GM20000 (cell line): ENCODE data around the gene KCNIP4.

Experiments used
- DNase-seq: peaks from one replicate; pipeline ENCODE4 v3.0.0; 2012; ENCODE audit warnings: low spot score
- TF ChIP-seq, protein P1 (sequence below): IDR thresholded peaks from 2 replicates; pipeline ENCODE4 v1.5.1; 2012; ENCODE audit warnings: mild to moderate bottlenecking, control low read depth; ENCODE audit errors: extremely low read depth, missing control alignments

KCNIP4 gene

DNA sequence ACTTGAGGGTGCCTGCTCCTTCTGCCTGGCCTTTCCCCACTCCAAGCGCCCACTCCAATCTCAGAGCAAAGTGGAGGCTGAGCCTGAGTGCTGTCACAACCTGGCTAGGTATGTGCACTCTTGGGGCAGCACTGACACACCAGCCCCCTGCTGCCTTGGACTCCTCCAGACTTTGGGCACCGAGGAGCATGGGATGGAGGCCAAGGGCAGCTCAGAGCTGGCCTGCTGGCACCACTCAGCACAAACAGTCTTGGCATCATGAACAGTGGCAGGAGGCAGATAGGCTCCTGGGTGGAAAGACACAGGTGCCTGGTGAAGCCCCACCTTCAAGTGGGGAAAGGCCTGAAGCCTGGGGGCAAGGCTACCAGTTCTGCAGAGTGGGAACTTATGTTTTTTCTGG lies 91.8 kb downstream of the KCNIP4 start:
- no peak for DNase-seq
- TF ChIP-seq, protein P1, sequence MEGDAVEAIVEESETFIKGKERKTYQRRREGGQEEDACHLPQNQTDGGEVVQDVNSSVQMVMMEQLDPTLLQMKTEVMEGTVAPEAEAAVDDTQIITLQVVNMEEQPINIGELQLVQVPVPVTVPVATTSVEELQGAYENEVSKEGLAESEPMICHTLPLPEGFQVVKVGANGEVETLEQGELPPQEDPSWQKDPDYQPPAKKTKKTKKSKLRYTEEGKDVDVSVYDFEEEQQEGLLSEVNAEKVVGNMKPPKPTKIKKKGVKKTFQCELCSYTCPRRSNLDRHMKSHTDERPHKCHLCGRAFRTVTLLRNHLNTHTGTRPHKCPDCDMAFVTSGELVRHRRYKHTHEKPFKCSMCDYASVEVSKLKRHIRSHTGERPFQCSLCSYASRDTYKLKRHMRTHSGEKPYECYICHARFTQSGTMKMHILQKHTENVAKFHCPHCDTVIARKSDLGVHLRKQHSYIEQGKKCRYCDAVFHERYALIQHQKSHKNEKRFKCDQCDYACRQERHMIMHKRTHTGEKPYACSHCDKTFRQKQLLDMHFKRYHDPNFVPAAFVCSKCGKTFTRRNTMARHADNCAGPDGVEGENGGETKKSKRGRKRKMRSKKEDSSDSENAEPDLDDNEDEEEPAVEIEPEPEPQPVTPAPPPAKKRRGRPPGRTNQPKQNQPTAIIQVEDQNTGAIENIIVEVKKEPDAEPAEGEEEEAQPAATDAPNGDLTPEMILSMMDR: no peak

DNA sequence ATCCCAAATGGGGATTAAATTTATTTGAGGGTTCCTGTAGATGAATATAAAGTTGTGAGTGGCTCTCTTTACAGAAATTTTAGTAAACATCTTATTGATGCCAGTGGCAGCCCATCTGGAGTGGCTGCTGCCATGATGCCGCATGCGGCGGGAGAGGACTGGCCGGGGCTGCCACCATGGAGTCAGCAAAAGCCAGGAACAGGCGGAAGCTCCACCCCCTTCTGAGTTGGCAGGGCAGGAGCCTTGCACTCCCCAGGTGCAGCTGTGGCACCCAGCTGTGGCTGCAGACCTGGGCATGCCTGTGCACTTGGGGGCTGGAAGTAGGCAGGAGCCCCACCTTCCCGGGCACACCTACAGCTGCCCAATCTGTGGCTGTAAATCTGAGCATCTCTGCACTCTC lies 92.3 kb downstream of the KCNIP4 start:
- no peak for DNase-seq
- TF ChIP-seq, protein P1: no peak

- TF ChIP-seq, protein P1: no peak
- DNase-seq: no peak
Measured at GRCh38 chr4:21849077-21849476, 99.5 kb downstream of the KCNIP4 start.

DNA sequence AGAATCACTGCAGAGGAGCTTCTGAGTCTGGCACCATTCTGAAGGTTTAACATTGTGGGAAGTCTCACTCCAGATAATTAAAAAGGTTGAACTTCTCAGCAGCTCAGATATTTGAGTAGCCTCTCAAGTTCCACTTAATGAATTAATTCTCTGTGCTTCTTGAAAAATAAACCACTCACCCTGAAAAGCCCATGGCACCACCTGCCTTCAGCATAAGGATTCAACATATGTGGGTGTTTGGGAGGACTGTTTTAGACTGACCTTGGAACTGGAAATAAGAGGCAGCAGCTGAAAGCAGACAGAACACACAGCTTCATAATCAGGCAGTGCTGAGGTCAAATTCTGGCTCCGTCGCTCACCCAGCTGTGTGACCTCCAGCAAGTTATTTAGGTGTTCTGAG lies 100.6 kb downstream of the KCNIP4 start:
- TF ChIP-seq, protein P1: no peak
- DNase-seq: no peak

DNA sequence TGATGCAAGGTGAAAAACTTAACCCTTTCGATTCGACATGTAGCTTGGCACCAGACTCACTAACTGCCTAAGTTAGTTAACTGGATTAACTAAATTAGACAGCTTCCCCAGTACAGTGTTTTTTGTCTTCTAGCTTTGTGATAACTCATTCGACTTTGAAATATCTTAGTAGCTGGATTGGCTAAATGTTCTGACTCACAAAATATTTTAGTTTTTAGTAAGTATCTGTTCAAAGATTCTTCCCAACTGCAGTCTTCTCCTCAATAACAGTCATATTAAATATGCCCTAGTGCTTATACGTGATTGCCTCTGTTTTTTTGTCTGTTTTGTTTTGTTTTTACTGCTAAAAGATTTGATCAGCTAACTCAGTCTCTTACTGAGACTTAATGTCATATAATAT lies 102.9 kb downstream of the KCNIP4 start:
- DNase-seq: no peak
- TF ChIP-seq, protein P1: no peak

DNA sequence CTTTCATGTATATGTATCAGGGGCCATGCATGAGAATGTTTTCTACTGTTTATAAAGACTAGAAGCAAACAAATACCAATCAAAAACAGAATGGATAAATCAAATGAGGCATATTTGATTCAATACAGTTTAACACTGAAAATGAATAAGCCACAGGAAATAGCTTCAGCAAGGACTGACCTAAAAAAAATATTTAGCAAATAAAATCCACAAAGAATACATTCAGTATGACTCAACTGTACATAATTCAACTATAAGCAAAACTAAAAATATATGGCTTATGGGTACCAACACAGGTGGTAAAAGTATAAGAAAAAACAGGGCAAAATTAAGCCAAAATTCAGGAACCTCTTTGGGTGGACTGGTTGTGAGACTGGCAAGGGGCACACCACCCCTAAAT lies 112.9 kb downstream of the KCNIP4 start:
- no peak for DNase-seq
- TF ChIP-seq, protein P1: no peak

GRCh38 chr4:21830272-21830671 lies 118.3 kb downstream of the KCNIP4 start:
- TF ChIP-seq, protein P1: no peak
- no peak for DNase-seq
